HepG2 (cell line): ENCODE data around the gene OR1S2. TPM values are rescaled to one million over a fixed set of nuclear protein-coding genes. Genes with fewer than 3 reads are reported as not detected.

ENCODE experiments used
- ATAC-seq: fragments of 200-7000 bp; cut with Tn5 transposase; 3 replicates; pipeline ENCODE4 v1.9.1; 2020; ENCODE audit warnings: mild to moderate bottlenecking, moderate library complexity
- BruUV-seq: library from RNA; stranded (reverse); fragments of 400-500 nt; replicated peaks from 2 replicates; lab custom pipeline; 2021; lab: Mats Ljungman, UMichigan
- CTCF ChIA-PET: fragments of 300-600 bp; formaldehyde crosslinking; extraction: SDS; loops from one replicate; lab custom pipeline; 2021; ENCODE audit warnings: low total read pairs, inconsistent platforms, low intra/inter-chr PET ratio; lab: Yijun Ruan, JAX
- POLR2A ChIA-PET: fragments of 350-600 bp; sonication (Branson Sonifier 250); formaldehyde crosslinking; loops from one replicate; lab custom pipeline; 2020; ENCODE audit warnings: antibody characterized with exemption, inconsistent platforms; lab: Yijun Ruan, JAX
- DNase-seq: peaks from one replicate; pipeline ENCODE4 v3.0.0-alpha.2; 2015; ENCODE audit warnings: low spot score
- FAIRE-seq: peaks from 3 replicates; lab custom pipeline; 2011; peaks lifted over from hg19 to GRCh38; lab: Jason Lieb, UNC
- H2AFZ ChIP-seq: one replicate; pipeline ENCODE4 v1.6.1; 2011; ENCODE audit warnings: low read length, inconsistent platforms
- H3K27ac ChIP-seq: fragments of 300-600 bp; 3 replicates; pipeline ENCODE4 v1.8.0; 2011; ENCODE audit warnings: mixed run types, mild to moderate bottlenecking, mixed read lengths, low read length, inconsistent platforms; ENCODE audit not compliant: insufficient read depth; ENCODE audit errors: extremely low read length
- H3K27me3 ChIP-seq, 2 experiments: fragments of 200-600 bp in 1 of 2; 2 replicates in 1 of 2; 3 replicates in 1 of 2; pipeline versions ENCODE4 v1.6.0 to v1.8.0; 2011; ENCODE audit warnings: low read length in 2 of 2, mild to moderate bottlenecking in 2 of 2, moderate library complexity in 2 of 2, inconsistent platforms in 1 of 2; ENCODE audit not compliant: insufficient read depth in 2 of 2, control insufficient read depth in 1 of 2
- H3K36me3 ChIP-seq, 2 experiments: fragments of 200-600 bp in 1 of 2; replicated peaks in 1 of 2; 2 replicates in 1 of 2; 3 replicates in 1 of 2; pipeline versions ENCODE4 v1.5.1 to v1.8.0; 2011; ENCODE audit warnings: low read length in 2 of 2, inconsistent platforms in 1 of 2; ENCODE audit not compliant: insufficient read depth in 2 of 2, control insufficient read depth in 1 of 2
- H3K4me1 ChIP-seq: 2 replicates; pipeline ENCODE4 v1.5.1; 2012; ENCODE audit warnings: low read length, inconsistent platforms; ENCODE audit not compliant: insufficient read depth
- H3K4me2 ChIP-seq: 2 replicates; pipeline ENCODE4 v1.6.0; 2011; ENCODE audit warnings: low read depth, low read length, inconsistent platforms
- H3K4me3 ChIP-seq, 3 experiments: fragments of 200-600 bp in 1 of 3; sonication (generic), shearing (Covaris generic) in 1 of 3; replicated peaks in 1 of 3; 2 replicates each; pipeline ENCODE4 v1.5.1; 2011 to 2016; ENCODE audit warnings: low read length in 3 of 3, inconsistent platforms in 2 of 3, low read depth in 2 of 3, mild to moderate bottlenecking in 2 of 3, control low read depth in 1 of 3, mixed read lengths in 1 of 3; ENCODE audit not compliant: insufficient read depth in 1 of 3
- H3K79me2 ChIP-seq: one replicate; pipeline ENCODE4 v1.6.1; 2011; ENCODE audit warnings: low read length, inconsistent platforms; ENCODE audit not compliant: insufficient read depth
- H3K9ac ChIP-seq: 2 replicates; pipeline ENCODE4 v1.6.0; 2011; ENCODE audit warnings: mild to moderate bottlenecking, low read depth, low read length, inconsistent platforms; ENCODE audit not compliant: insufficient read depth
- H3K9me3 ChIP-seq: 2 replicates; pipeline ENCODE4 v1.5.1; 2012; ENCODE audit warnings: mild to moderate bottlenecking, low read length
- H4K20me1 ChIP-seq: 2 replicates; pipeline ENCODE4 v1.6.0; 2011; ENCODE audit warnings: inconsistent platforms, mild to moderate bottlenecking, low read length, moderate library complexity; ENCODE audit not compliant: insufficient read depth
- ATM ChIP-seq: fragments of 450-650 bp; IDR thresholded peaks from 2 replicates; pipeline ENCODE4 v1.7.1; 2017; ENCODE audit warnings: mild to moderate bottlenecking, borderline replicate concordance
- ELK4 ChIP-seq: sonication (generic); formaldehyde crosslinking; IDR thresholded peaks from 2 replicates; pipeline ENCODE4 v1.9.0; 2021; ENCODE audit warnings: missing genetic modification reagents, borderline replicate concordance
- EP300 ChIP-seq, 3 experiments: sonication (generic) in 1 of 3; formaldehyde crosslinking in 1 of 3; IDR thresholded peaks; 2 replicates each; pipeline versions ENCODE4 v1.5.1 to v1.6.1; 2011 to 2020; ENCODE audit warnings: low read depth in 2 of 3, low read length in 2 of 3, borderline replicate concordance in 1 of 3, improper control_type of control experiment in 1 of 3, mild to moderate bottlenecking in 1 of 3, missing genetic modification reagents in 1 of 3, moderate library complexity in 1 of 3
- JUND ChIP-seq: sonication (generic); formaldehyde crosslinking; IDR thresholded peaks from 2 replicates; pipeline ENCODE4 v1.8.0; 2022; ENCODE audit warnings: mild to moderate bottlenecking, missing genetic modification reagents
- NFIC ChIP-seq: IDR thresholded peaks from 2 replicates; pipeline ENCODE4 v1.6.1; 2012; ENCODE audit warnings: mild to moderate bottlenecking, low read length, inconsistent platforms
- SAFB2 ChIP-seq: sonication (generic); formaldehyde crosslinking; IDR thresholded peaks from 2 replicates; pipeline ENCODE4 v1.5.1; 2020; ENCODE audit warnings: missing genetic modification reagents, low read depth, mild to moderate bottlenecking, borderline replicate concordance
- SMAD9 ChIP-seq: sonication (generic); formaldehyde crosslinking; IDR thresholded peaks from 2 replicates; pipeline ENCODE4 v1.5.1; 2020; ENCODE audit warnings: mild to moderate bottlenecking, missing genetic modification reagents
- TERF1 ChIP-seq: sonication (generic); formaldehyde crosslinking; IDR thresholded peaks from 2 replicates; pipeline ENCODE4 v1.8.0; 2022; ENCODE audit warnings: mild to moderate bottlenecking, missing genetic modification reagents, moderate library complexity
- ZC3H4 ChIP-seq: sonication (generic); formaldehyde crosslinking; IDR thresholded peaks from 2 replicates; pipeline ENCODE4 v1.4.0; 2020; ENCODE audit warnings: missing genetic modification reagents, borderline replicate concordance
- ZNF275 ChIP-seq: sonication (generic); formaldehyde crosslinking; IDR thresholded peaks from 2 replicates; pipeline ENCODE4 v1.8.0; 2022; ENCODE audit warnings: missing genetic modification reagents, mild to moderate bottlenecking, inconsistent platforms, borderline replicate concordance
- ZNF468 ChIP-seq: sonication (generic); formaldehyde crosslinking; IDR thresholded peaks from 2 replicates; pipeline ENCODE4 v1.8.0; 2022; ENCODE audit warnings: mild to moderate bottlenecking, moderate library complexity, missing genetic modification reagents
- ZNF747 ChIP-seq: sonication (generic); formaldehyde crosslinking; IDR thresholded peaks from 2 replicates; pipeline ENCODE4 v1.8.1; 2023; ENCODE audit warnings: missing genetic modification reagents, mild to moderate bottlenecking, borderline replicate concordance
- WGBS: methylation state at CpG from one replicate; pipeline ENCODE4 v1.1.6; 2017; ENCODE audit warnings: low lambda C conversion rate; 5-methylcytosine and 5-hydroxymethylcytosine counted together
- in situ Hi-C: cut with HindIII; loops from 2 replicates; pipeline ENCODE4 v1.10.0; 2017; ENCODE audit warnings: low pct_unique_long_range_greater_than_20kb; ENCODE audit not compliant: extremely low pct_ligation_motif_present
- intact Hi-C: fragments of 100-400 bp; cut with micrococcal nuclease; formaldehyde crosslinking; loops from one replicate; pipeline ENCODE4 v1.10.0; 2022; ENCODE audit not compliant: unreplicated experiment
- polyA plus RNA-seq, 8 experiments: library from polyadenylated mRNA; depleted of rRNA in 3 of 8; stranded (reverse) in 7 of 8; unstranded in 1 of 8; fragments of >200 nt; fragmentation: Illumina TruSeq in 4 of 8; extraction: Trizol in 4 of 8; gene quantifications; 2 replicates each; pipeline versions ENCODE4 v1.2.1 to v1.2.3, GENCODE V29; 2011 to 2016; ENCODE audit warnings: low read depth in 4 of 8, missing spikeins in 1 of 8, mixed read lengths in 1 of 8; ENCODE audit not compliant: insufficient read depth in 1 of 8
- total RNA-seq, 5 experiments: library from RNA; depleted of rRNA; stranded (reverse); fragments of >200 nt; fragmentation: Illumina TruSeq; extraction: Trizol; gene quantifications; 2 replicates each; pipeline ENCODE4 v1.2.3, GENCODE V29; 2016; ENCODE audit warnings: low read depth in 1 of 5

Gene OR1S2
- total and polyA plus RNA-seq, 2 of the 13 experiments (the other 11 are each of a cell fraction or from before 2014, with no cell fraction given): not detected

GRCh38 chr11:58193391-58193790, 10.6 kb downstream of the OR1S2 start:
- no peak overlapping the region for H3K4me3 ChIP-seq
- DNase-seq: no peak
- no peak overlapping the region for H3K4me2 ChIP-seq
- in situ Hi-C loops: no loop called here
- H3K36me3 ChIP-seq: no peaks in the 10 kb centered on the region
- ChIA-PET POLR2A (no interaction called here), CTCF (no interaction called here)
- peaks cover 5% of the 10 kb centered on the region; the same call in 1 of the 2 replicates for H3K4me1 ChIP-seq
- no peak overlapping the region for H3K27ac ChIP-seq
- intact Hi-C loops: no loop called here
- no peaks in the 10 kb centered on the region for H4K20me1 ChIP-seq
- peaks cover 19% of the 10 kb centered on the region for H3K9me3 ChIP-seq
- no peak for ATAC-seq
- H2AFZ ChIP-seq: no peak overlapping the region
- no TSS peak for BruUV-seq
- FAIRE-seq: no peak
- H3K27me3 ChIP-seq: peaks cover 0 to under 1% of the 10 kb centered on the region in 2 experiments; a peak in 1 of 5 replicates
- H3K9ac ChIP-seq: no peak overlapping the region
- H3K79me2 ChIP-seq: no peaks in the 10 kb centered on the region
- TF ChIP-seq TERF1 (CRISPR knock-in tag) (no peak), NFIC (no peak), SMAD9 (CRISPR knock-in tag) (no peak), JUND (CRISPR knock-in tag) (no peak)
- TF ChIP-seq, all 625 proteins: peak for 0

GRCh38 chr11:58192229-58192628, 11.7 kb downstream of the OR1S2 start:
- Histone ChIP-seq H2AFZ (no peak overlapping the region), H3K4me2 (no peak overlapping the region), H3K9me3 (peaks cover 7% of the 10 kb centered on the region), H3K4me3 (no peak overlapping the region), H3K79me2 (no peaks in the 10 kb centered on the region), H4K20me1 (no peaks in the 10 kb centered on the region), H3K27me3 (peaks cover 0 to 1% of the 10 kb centered on the region in 2 experiments; a peak in 1 of 5 replicates), H3K36me3 (no peaks in the 10 kb centered on the region), H3K27ac (no peak overlapping the region), H3K9ac (no peak overlapping the region), H3K4me1 (peaks cover 5% of the 10 kb centered on the region; the same call in 1 of the 2 replicates)
- no TSS peak for BruUV-seq
- in situ Hi-C loops (no loop called here), intact Hi-C loops (no loop called here)
- DNase-seq (no peak), FAIRE-seq (no peak), ATAC-seq (no peak)
- 27% methylated on average over 3 of the region's 3 CpGs for WGBS
- CTCF ChIA-PET: no interaction called here
- TF ChIP-seq ZC3H4 (CRISPR knock-in tag): no peak
- no peak for TF ChIP-seq ZNF468 (CRISPR knock-in tag)
- TF ChIP-seq ATM: no peak
- no peak for TF ChIP-seq SAFB2 (CRISPR knock-in tag)
- TF ChIP-seq EP300 (IDR thresholded peaks at IDR 0.05; ENCODE audit: low read depth in 2 of 2, low read length in 2 of 2): no peak
- no peak for TF ChIP-seq EP300 (CRISPR knock-in tag; IDR thresholded peaks at IDR 0.05; ENCODE audit: borderline replicate concordance)
- no peak for TF ChIP-seq ELK4 (CRISPR knock-in tag)
- no peak for TF ChIP-seq ZNF275 (CRISPR knock-in tag)
- TF ChIP-seq ZNF747 (CRISPR knock-in tag): no peak
- POLR2A ChIA-PET: no interaction called here
